ENCODE data around the gene DENND1C.
"Not testable (repeated sequence)": the region's sequence is repeated elsewhere in the genome, so short reads cannot be mapped to it uniquely, and the experiment has no call there.

Gene DENND1C

GRCh38 chr19:6452223-6452614 lies 29.4 kb downstream of the DENND1C start:
- DNase-seq: no peak

GRCh38 chr19:6451583-6452222 lies 29.9 kb downstream of the DENND1C start:
- DNase-seq: no peak

- no peak for DNase-seq
Measured at GRCh38 chr19:6450166-6450565, 31.4 kb downstream of the DENND1C start.

GRCh38 chr19:6448045-6448444 lies 33.5 kb downstream of the DENND1C start:
- DNase-seq: no peak

GRCh38 chr19:6446452-6446851 lies 35.1 kb downstream of the DENND1C start:
- DNase-seq: no peak

- DNase-seq: no peak
Measured at GRCh38 chr19:6443986-6444385, 37.6 kb downstream of the DENND1C start.

- DNase-seq: no peak
Measured at GRCh38 chr19:6442087-6442688, 39.4 kb downstream of the DENND1C start.

- DNase-seq: no peak
Measured at GRCh38 chr19:6440905-6441304, 40.7 kb downstream of the DENND1C start.

- DNase-seq: no peak
Measured at GRCh38 chr19:6439743-6440142, 41.8 kb downstream of the DENND1C start.

- no peak for DNase-seq
Measured at GRCh38 chr19:6433663-6434062, 47.9 kb downstream of the DENND1C start, which contains the start of gene SLC25A41. SLC25A41 (minus strand) TSS chr19:6433763; CDS start chr19:6433693, 70 bp downstream.

- DNase-seq: no peak
Measured at GRCh38 chr19:6433165-6433564, 48.4 kb downstream of the DENND1C start.

- no peak for DNase-seq
Measured at GRCh38 chr19:6431891-6432290, 49.7 kb downstream of the DENND1C start.

- no peak for DNase-seq
Measured at GRCh38 chr19:6429419-6430221, 52.0 kb downstream of the DENND1C start.

- DNase-seq: not testable (repeated sequence)
Measured at GRCh38 chr19:6428692-6429418, 52.7 kb downstream of the DENND1C start.

- no peak for DNase-seq
Measured at GRCh38 chr19:6427131-6427530, 54.5 kb downstream of the DENND1C start.

- no peak for DNase-seq
Measured at GRCh38 chr19:6425732-6426620, 55.6 kb downstream of the DENND1C start.

GRCh38 chr19:6424939-6425731 lies 56.5 kb downstream of the DENND1C start:
- DNase-seq: peak; percentile 99

GRCh38 chr19:6424195-6424938 lies 57.2 kb downstream of the DENND1C start, which contains the start of gene KHSRP:
KHSRP (minus strand) TSS chr19:6424811; CDS start chr19:6424701, 110 bp downstream.
- DNase-seq: peak; percentile 22 to 35

- DNase-seq: no peak
Measured at GRCh38 chr19:6423499-6424194, 57.9 kb downstream of the DENND1C start.

Measured in activated CD4-positive, alpha-beta T cell treated with anti-CD3 and anti-CD28 coated beads, Interleukin-2, amount 50 U/mL, for 4 hours (primary cell).